Panc1 (cell line): ENCODE data around the gene LEPROT. TPM values are rescaled to one million over a fixed set of nuclear protein-coding genes. Genes with fewer than 3 reads are reported as not detected.

ENCODE experiments used
- ATAC-seq: fragments of 200-7000 bp; cut with Tn5 transposase; 2 replicates; pipeline ENCODE4 v1.9.1; 2020; ENCODE audit warnings: mild to moderate bottlenecking, moderate library complexity
- BruUV-seq: library from RNA; stranded (reverse); fragments of 400-500 nt; replicated peaks from 2 replicates; lab custom pipeline; 2021; lab: Mats Ljungman, UMichigan
- CTCF ChIA-PET: fragments of 300-600 bp; sonication (Branson Sonifier 250); formaldehyde crosslinking; loops from one replicate; lab custom pipeline; 2022; ENCODE audit warnings: antibody characterized with exemption; lab: Charles Lee
- POLR2A ChIA-PET: fragments of 300-600 bp; sonication (Branson Sonifier 250); formaldehyde crosslinking; loops from one replicate; lab custom pipeline; 2022; ENCODE audit warnings: antibody characterized with exemption; lab: Charles Lee
- DNase-seq: peaks from one replicate; pipeline ENCODE4 v3.0.0-alpha.2; 2010; ENCODE audit warnings: low read depth, low spot score
- H3K27ac ChIP-seq: 2 replicates; pipeline ENCODE4 v1.5.1; 2011; ENCODE audit warnings: mild to moderate bottlenecking, low read length, inconsistent platforms
- H3K27me3 ChIP-seq: fragments of 200-500 bp; sonication (Bioruptor generic); 2 replicates; pipeline ENCODE4 v1.6.0; 2014; ENCODE audit warnings: low read length, inconsistent platforms; ENCODE audit not compliant: control insufficient read depth, insufficient read depth
- H3K36me3 ChIP-seq: fragments of 200-500 bp; sonication (Bioruptor generic); 2 replicates; pipeline ENCODE4 v1.5.1; 2014; ENCODE audit warnings: inconsistent platforms, mild to moderate bottlenecking, low read length, moderate library complexity; ENCODE audit not compliant: control insufficient read depth, insufficient read depth
- H3K4me1 ChIP-seq: 2 replicates; pipeline ENCODE4 v1.5.1; 2011; ENCODE audit warnings: inconsistent platforms, mild to moderate bottlenecking, low read length, moderate library complexity; ENCODE audit not compliant: control insufficient read depth, insufficient read depth
- H3K4me3 ChIP-seq, 2 experiments: 2 replicates each; pipeline ENCODE4 v1.5.1; 2011 to 2012; ENCODE audit warnings: low read depth in 2 of 2, low read length in 2 of 2, mild to moderate bottlenecking in 2 of 2, inconsistent platforms in 1 of 2, moderate library complexity in 1 of 2
- H3K9me3 ChIP-seq: fragments of 200-500 bp; sonication (Bioruptor generic); 2 replicates; pipeline ENCODE4 v1.5.1; 2014; ENCODE audit warnings: low read depth, mild to moderate bottlenecking, inconsistent platforms, low read length, moderate library complexity; ENCODE audit not compliant: control insufficient read depth, insufficient read depth
- POLR2AphosphoS5 ChIP-seq: IDR thresholded peaks from 2 replicates; pipeline ENCODE4 v1.6.1; 2012; ENCODE audit warnings: mild to moderate bottlenecking, low read depth, low read length, moderate library complexity
- SIN3A ChIP-seq: IDR thresholded peaks from 2 replicates; pipeline ENCODE4 v1.6.1; 2012; ENCODE audit warnings: low read depth, mild to moderate bottlenecking, low read length, moderate library complexity, borderline replicate concordance; ENCODE audit not compliant: insufficient read depth
- TCF7L2 ChIP-seq: IDR thresholded peaks from 2 replicates; pipeline ENCODE4 v1.6.1; 2011; ENCODE audit warnings: mild to moderate bottlenecking, low read depth, low read length, inconsistent platforms
- in situ Hi-C: cut with HindIII; loops from 2 replicates; pipeline ENCODE4 v1.10.0; 2016; ENCODE audit warnings: low sequenced_read_pairs, low pct_unique_long_range_greater_than_20kb
- intact Hi-C: fragments of 100-400 bp; cut with micrococcal nuclease; formaldehyde crosslinking; loops from one replicate; pipeline ENCODE4 v1.10.0; 2022; ENCODE audit not compliant: unreplicated experiment
- total RNA-seq: library from RNA; stranded (reverse); gene quantifications from one replicate; pipeline ENCODE4 v1.2.1, GENCODE V29; 2021; ENCODE audit not compliant: unreplicated experiment
- TF ChIP-seq, protein P1 (sequence below), 2 experiments: IDR thresholded peaks; 2 replicates each; pipeline ENCODE4 v1.6.1; 2011 to 2012; ENCODE audit warnings: low read depth in 2 of 2, control low read depth in 1 of 2, low read length in 1 of 2, mild to moderate bottlenecking in 1 of 2, moderate library complexity in 1 of 2; ENCODE audit not compliant: insufficient read depth in 1 of 2
- TF ChIP-seq, protein P2 (sequence below): fragments of 450-650 bp; IDR thresholded peaks from 2 replicates; pipeline ENCODE4 v1.5.1; 2017; ENCODE audit warnings: mild to moderate bottlenecking

The LEPROT gene
- total RNA-seq, 1 experiment from 2014 or later: 53.6 TPM

DNA sequence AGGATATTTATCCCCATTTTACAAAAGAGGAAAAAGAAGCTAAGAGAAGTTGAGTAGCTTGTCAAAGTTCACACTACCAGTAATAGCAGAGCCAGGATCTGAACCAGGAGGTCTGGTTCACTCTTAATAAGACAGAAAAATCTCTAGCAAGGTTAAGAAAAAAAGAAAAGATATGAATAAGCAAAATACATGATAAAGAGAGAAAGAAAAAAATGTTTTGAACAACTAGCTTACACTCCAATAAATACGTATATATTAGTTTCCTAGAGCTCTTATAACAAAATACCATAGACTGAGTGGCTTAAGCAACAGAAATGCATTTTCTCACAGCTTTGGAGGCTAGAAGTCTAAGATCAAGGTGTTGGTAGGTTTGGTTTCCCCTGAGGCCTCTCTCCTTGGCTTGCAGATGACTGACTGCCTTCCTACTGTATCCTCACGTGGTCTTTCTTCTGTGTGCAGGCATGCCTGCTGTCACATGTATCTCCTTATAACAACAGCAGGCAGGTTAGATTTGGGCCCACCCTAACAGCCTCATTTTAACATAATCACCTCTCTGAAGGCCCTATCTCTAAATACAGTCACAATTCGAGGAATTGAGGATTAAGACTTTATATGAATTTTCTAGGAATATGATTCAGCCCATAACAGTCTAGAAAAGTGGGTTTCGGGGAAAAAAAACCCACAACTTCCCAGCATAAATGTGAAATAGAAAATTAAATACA lies 60.4 kb downstream of the LEPROT start:
- Histone ChIP-seq H3K27me3 (no peaks in the 10 kb centered on the region), H3K36me3 (no peaks in the 10 kb centered on the region), H3K4me1 (no peaks in the 10 kb centered on the region), H3K9me3 (no peaks in the 10 kb centered on the region), H3K4me3 (no peak overlapping the region), H3K27ac (no peak overlapping the region)
- BruUV-seq: no TSS peak
- ChIA-PET POLR2A (no interaction called here), CTCF (interaction anchor here (0.7 kb wide), 1 partner anchor 158 kb away, joined by 3 read pairs; no protein-coding TSS in a partner anchor)
- in situ Hi-C loops (no loop called here), intact Hi-C loops (no loop called here)
- ATAC-seq: no peak
- TF ChIP-seq, protein P1, sequence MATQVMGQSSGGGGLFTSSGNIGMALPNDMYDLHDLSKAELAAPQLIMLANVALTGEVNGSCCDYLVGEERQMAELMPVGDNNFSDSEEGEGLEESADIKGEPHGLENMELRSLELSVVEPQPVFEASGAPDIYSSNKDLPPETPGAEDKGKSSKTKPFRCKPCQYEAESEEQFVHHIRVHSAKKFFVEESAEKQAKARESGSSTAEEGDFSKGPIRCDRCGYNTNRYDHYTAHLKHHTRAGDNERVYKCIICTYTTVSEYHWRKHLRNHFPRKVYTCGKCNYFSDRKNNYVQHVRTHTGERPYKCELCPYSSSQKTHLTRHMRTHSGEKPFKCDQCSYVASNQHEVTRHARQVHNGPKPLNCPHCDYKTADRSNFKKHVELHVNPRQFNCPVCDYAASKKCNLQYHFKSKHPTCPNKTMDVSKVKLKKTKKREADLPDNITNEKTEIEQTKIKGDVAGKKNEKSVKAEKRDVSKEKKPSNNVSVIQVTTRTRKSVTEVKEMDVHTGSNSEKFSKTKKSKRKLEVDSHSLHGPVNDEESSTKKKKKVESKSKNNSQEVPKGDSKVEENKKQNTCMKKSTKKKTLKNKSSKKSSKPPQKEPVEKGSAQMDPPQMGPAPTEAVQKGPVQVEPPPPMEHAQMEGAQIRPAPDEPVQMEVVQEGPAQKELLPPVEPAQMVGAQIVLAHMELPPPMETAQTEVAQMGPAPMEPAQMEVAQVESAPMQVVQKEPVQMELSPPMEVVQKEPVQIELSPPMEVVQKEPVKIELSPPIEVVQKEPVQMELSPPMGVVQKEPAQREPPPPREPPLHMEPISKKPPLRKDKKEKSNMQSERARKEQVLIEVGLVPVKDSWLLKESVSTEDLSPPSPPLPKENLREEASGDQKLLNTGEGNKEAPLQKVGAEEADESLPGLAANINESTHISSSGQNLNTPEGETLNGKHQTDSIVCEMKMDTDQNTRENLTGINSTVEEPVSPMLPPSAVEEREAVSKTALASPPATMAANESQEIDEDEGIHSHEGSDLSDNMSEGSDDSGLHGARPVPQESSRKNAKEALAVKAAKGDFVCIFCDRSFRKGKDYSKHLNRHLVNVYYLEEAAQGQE (IDR thresholded peaks at IDR 0.05; ENCODE audit: insufficient read depth in 1 of 2, low read depth in 2 of 2, low read length in 1 of 2): no peak
- TF ChIP-seq TCF7L2 (no peak), POLR2AphosphoS5 (no peak), SIN3A (no peak)
- TF ChIP-seq, protein P2, sequence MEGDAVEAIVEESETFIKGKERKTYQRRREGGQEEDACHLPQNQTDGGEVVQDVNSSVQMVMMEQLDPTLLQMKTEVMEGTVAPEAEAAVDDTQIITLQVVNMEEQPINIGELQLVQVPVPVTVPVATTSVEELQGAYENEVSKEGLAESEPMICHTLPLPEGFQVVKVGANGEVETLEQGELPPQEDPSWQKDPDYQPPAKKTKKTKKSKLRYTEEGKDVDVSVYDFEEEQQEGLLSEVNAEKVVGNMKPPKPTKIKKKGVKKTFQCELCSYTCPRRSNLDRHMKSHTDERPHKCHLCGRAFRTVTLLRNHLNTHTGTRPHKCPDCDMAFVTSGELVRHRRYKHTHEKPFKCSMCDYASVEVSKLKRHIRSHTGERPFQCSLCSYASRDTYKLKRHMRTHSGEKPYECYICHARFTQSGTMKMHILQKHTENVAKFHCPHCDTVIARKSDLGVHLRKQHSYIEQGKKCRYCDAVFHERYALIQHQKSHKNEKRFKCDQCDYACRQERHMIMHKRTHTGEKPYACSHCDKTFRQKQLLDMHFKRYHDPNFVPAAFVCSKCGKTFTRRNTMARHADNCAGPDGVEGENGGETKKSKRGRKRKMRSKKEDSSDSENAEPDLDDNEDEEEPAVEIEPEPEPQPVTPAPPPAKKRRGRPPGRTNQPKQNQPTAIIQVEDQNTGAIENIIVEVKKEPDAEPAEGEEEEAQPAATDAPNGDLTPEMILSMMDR: no peak
- no peak for DNase-seq

DNA sequence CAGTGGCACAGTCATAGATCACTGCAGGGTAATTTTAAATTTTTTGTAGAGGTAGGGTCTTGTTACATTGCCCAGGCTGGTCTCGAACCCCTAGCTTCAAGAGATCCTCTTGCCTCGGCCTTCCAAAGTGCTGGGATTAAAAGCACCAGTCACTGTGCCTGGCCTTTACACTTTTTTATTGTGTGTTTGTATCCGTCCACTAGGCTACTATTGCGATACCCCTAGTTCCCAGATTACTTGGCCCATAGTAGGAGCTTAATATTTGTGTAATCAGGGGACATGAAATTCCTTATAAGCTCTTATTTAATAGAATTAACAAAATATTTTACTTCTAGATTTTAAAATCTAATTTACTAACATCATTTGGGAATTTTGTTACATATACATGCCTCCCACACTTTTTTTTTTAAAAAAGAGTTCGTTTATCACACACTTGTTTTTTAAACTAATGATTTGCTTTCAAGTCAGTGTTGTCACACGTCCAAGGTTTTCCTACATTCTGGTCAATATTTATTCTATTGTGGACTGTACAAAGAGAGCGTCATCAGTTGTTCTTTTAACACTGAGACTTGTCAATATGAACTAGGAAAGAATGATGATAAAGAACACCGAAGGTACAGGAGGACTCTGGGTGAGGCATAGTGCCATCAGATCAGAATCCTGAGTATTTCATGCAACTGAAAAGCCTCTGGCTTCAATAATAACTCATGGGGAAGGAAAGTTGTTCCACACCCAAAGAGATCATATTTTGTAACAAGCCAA lies 63.7 kb downstream of the LEPROT start:
- H3K9me3 ChIP-seq: no peaks in the 10 kb centered on the region
- TF ChIP-seq SIN3A (no peak), POLR2AphosphoS5 (no peak), TCF7L2 (no peak)
- TF ChIP-seq, protein P1 (IDR thresholded peaks at IDR 0.05; ENCODE audit: insufficient read depth in 1 of 2, low read depth in 2 of 2, low read length in 1 of 2): no peak
- TF ChIP-seq, protein P2: no peak
- in situ Hi-C loops: no loop called here
- POLR2A ChIA-PET: no interaction called here
- ATAC-seq (no peak), DNase-seq (no peak)
- no peaks in the 10 kb centered on the region for H3K4me1 ChIP-seq
- no peaks in the 10 kb centered on the region for H3K27me3 ChIP-seq
- no peak overlapping the region for H3K27ac ChIP-seq
- CTCF ChIA-PET: no interaction called here
- no TSS peak for BruUV-seq
- no peak overlapping the region for H3K4me3 ChIP-seq
- H3K36me3 ChIP-seq: no peaks in the 10 kb centered on the region
- intact Hi-C loops: no loop called here
